EL (cell line): ENCODE results near the gene MAB21L4.
A peak's percentile ranks its signal among the peaks of the same experiment; 100 is the strongest.
"Not testable (repeated sequence)": the region's sequence is repeated elsewhere in the genome, so short reads cannot be mapped to it uniquely, and the experiment has no call there.

ENCODE experiments used
- DNase-seq: peaks from one replicate; pipeline ENCODE4 v3.0.0-alpha.2; 2016

The MAB21L4 gene

DNA sequence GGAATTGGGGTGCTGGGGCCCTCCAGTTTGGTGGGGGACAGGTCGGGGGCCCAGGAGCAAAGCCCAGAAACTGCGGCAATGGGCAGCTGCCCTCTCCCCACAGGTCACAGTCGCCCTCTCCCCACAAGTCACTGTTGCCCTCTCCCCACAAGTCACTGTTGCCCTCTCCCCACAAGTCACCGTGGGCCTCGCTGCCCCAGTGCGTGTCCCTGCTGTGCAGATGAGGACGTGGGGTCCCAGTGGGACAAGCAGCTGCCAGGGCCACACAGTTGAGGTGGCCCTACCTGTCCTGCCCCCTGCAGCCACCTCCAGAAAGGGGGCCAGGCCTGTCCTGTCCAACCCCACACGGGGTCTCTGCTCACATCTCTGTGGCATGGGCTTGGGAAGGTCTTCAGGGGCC lies 40.3 kb downstream of the MAB21L4 start:
- DNase-seq: no peak

DNA sequence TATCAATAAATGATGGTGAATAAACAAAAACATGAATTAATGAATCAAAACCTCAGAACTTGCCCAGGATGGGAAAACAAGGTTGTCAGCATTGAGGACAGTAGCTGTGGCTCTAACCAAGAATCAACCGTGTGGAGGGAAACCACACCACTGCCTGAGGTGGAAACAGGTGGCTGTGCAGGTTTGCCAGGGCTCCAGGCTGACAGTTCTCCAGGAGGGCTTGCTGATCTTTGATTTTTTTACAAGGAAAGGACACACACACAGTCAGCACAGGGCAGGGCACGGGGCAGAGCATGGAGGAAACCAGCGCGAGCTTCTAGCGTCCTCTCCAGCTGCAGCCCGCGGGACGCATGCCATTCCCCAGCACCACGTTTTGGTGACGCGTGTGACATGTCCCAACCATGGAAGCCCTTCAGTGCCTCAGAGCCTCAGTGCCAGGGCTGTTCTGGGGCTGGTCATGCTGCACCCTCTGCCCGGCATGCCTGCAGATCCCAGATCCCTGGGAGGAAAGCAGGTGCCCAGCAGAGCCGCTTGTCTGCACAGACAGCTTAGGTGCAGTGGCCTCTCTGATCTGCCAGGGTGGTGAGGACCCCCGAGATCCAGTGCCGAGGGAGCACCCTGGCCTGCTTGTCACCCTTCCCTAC lies 43.2 kb downstream of the MAB21L4 start:
- no peak for DNase-seq

DNA sequence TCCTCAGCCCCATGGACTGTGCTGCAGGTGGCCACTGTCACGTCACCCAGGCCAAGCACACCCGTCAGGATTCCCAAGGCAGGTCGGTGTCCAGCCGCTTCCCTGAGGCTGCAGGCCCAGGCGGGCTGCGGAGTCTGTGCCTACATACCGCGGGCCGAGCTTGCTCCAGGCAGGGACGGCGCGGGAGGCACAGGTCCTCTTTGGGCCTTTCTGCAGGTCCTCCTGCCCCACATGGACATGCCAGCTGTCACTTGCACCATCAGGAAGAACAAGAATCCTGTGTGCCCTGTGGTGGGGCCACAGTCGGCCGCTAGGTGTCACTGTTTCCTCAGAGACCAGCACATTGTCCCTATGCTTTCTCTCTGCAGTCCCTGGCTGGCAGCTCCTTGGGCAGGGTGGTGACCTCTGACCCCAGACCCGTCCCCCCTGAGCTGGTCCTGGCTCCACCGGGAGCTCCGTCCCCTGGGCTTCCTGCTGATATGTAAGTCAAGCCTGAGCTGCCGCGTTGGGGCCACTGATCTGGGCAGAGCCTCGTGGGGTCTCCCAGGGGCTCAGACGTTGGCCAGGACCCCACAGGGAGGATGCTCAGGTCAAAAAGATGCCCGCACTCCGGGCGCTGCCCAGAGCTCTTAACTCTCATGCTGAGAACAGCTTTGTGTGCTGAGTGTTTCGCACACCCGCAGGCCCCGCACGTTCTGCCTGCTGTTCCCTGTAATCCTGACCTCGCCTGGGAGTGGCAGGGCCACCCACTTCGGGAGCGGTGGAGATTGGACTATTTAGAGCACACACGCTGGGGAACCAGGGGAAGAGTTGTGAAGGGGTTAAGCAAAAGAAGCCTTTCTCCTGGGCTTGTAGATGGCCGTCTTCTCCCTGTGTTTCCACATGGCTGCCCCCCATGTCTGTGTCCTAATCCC lies 44.6 kb downstream of the MAB21L4 start:
- DNase-seq: peak; percentile 68

DNA sequence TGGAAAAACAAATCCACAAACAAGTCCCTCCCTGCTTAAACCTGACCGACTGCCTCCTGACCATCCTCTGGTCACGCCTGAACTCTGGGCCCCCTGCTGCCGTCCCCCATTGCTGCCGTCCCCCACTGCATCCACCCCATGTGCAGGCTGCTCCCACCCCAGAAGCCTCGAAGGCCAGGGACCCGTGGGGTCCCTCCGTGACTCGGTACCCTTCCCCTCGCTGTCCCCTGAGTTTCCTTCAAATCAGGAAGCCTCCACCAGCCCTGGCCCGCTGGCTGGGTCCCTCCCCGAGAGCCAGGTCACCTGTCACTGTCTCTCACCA lies 45.2 kb downstream of the MAB21L4 start:
- no peak for DNase-seq

DNA sequence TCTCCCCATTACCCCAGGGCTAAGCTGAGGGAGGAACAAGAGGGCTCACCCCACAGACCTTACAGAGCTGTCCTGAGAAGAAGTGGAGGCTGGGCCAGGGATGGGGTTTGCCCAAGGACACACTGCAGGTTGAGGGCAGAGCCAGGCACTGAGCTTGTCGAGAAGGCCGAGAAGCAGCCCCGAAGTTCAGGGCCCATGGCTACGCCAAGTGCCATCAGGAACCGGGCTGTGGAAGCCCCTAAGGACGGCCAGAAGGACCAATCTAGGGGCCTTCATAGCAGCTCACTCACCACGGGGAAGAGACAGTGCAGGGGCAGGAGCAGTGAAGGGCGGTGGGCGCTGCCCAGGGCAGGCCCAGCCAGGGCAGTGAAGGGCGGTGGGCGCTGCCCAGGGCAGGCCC lies 45.9 kb downstream of the MAB21L4 start:
- no peak for DNase-seq

DNA sequence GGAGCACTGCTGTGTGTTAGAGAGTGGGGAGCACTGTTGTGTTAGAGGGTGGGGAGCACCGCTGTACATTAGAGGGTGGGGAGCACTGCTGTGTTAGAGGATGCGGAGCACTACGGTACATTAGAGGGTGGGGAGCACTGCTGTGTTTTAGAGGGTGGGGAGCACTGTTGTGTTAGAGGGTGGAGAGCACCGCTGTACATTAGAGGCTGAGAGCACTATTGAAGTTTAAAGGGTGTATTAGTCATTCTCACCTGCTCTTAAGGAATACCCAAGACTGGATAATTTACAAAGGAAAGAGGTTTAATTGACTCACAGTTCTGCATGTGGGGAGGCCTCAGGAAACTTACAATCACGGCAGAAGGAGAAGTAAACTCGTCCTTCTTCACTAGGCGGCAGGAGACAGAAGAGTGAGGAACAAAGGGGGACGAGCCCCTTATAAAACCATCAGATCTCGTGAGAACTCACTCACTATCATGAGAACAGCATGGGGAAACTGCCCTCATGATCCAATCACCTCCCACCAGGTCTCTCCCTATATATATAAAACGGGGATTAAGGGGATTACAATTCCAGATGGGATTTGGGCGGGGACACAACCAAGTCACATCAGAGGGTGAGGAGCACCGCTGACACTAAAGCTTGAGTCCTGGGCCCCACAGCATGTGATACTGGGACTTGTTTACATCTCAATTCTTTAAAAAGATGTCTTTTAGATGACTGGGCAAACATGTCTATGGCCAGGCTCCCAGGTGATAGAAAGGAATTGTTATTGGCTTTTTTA lies 46.9 kb downstream of the MAB21L4 start:
- no peak for DNase-seq

DNA sequence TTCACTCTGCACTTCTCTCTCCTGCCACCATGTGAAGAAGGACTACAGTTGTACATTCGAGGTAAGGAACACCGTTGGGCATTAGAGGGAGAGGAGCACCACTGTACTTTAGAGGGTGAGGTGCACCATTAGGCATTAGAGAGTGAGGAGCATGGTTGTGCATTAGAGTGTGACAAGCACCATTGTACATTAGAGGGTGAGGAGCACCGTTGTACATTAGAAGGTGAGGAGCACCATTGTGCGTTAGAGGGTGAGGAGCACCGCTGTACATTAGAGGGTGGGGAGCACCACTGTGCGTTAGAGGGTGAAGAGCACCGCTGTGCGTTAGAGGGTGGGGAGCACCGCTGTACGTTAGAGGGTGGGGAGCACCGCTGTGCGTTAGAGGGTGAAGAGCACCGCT lies 48.1 kb downstream of the MAB21L4 start:
- no peak for DNase-seq

DNA sequence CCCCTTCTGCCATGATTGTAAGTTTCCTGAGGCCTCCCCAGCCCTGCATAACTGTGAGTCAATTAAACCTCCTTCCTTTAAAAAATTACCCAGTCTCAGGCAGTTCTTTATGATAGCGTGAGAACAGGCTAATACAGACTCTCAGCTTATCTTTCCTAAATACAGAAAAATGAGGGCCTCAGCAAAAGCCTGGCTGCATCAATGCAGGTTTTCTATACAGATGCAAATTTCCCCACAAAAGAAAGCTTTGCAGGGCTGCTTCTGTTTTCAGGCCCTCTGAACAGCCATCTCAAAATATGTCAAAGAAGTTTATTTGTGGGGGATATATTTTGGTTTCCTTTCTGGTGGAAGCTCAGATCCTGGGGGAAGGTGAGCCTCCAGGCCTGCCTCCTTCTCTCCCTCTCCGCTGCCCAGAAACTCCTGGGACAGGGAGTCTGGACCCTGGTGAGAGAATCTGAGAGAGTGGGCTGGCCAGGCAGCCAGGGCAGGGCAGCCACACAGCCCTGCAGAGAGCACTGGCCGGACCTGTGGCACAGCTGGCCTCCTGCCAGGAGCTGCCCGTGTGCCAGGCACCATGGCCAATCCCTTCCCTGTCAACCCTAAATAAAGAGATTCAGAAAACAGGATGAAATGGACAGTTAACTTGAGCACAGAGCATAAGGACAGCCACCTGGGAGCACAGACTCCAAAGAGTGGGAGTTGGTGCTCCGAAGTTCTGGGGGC lies 48.9 kb downstream of the MAB21L4 start:
- DNase-seq: no peak

DNA sequence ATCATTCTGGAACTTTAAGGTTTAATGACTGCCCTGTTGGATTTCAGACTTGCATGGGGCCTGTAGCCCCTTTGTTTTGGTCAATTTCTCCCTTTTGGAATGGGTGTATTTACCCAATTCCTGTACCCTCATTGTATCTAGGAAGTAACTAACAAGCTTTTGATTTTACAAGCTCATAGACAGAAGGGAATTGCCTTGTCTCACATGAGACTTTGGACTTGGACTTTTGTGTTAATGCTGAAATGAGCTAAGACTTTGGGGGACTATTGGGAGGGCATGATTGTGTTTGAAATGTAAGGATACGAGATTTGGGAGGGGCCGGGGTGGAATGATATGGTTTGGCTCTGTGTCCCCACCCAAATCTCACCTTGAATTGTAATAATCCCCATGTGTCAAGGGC lies 49.6 kb downstream of the MAB21L4 start:
- not testable (repeated sequence) for DNase-seq

DNA sequence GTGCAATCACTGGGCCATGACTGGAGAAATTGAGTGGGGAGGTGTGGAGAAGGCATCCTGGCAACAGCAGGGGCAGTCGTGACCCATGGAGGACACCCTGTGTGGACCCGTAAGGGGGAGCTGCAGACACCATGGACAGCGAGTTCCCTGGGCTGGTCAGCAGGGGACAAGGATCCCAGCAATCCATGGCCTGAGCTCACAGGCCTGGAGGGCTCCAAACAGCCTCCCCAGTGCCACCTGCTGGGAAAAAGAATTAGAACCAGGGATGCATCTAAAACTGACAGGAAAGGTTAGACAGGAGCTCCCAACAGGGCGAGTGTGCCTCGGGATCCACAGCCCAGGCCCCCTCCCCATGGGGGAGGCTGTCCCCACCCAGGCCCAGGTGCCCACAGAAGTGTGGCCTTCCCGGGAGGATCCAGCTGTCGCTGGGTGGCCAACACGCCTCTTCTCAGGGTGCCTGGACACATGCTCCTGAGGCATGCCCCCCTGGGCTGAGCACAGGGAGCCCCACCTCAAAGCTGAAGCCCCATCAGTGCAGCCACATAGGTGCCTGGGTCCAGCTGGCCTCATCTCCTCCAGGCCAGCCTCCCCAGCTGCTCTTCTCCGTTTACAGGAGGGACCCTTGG lies 55.4 kb downstream of the MAB21L4 start:
- DNase-seq: peak; percentile 66

DNA sequence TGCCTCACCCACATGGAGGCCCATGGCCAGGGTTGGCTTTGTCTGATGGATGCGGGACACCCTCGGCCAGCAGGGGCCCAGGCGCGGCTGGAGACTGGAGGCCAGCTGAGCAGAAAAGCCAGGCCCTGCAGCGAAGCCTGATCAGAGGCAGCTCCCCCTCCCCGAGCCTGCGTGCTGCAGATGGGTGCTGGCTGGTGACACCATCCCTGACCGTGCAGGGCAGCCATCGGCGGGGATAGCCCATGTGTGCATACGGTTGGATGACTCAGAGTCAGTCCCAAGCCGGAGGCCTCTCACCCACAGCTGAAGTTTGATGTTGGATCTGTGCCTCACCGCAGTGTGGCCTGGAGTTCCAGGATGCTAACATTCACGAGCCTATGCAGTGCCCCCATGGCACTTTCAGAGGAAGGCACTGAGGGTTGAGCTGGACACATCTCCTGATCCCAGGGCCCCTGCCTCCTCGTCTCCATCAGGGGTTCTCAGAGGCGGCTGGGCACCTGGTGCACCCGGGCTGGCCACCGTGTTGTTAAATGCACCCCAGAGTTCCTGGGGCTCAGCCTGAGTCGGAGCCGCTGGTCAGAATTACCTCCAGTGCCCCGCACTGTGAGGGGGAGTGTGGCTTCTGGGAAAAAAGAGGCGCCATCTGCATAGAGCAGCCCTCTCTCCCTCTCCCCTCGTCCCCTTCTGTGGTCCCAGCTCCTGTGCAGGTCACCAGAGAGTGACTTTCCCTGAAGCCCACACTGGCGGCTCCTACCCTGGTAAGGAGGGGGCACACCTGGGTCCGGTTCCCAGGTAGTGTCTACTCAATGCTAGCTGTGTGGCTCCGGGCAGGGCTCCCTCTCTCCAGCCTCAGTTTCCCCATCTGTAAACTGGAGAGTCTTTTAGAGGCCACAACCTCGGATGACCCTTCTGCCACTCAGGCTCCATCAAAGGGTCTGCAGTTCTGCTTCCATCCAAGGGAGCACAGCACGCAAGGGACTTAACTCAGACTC lies 56.5 kb downstream of the MAB21L4 start:
- DNase-seq: peak; percentile 44

DNA sequence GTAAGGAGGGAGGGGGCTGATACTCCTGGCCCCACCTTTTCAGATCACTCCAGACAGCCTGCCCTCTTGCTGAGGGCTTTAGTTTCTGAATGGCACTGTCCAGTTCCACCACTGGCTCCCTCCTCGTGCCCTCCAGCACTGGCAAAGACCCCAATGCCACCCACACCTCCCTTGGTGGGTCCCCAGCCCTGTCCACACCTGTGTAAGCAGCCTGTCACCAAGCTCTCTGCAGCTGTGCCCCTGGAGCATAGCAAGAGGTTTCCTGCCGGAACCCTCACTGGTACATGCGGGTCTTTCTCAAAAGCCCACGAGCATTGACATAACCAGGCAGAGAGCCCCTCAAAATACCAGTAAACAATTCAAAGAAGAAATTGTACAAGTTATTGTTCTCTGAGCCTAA lies 58.3 kb downstream of the MAB21L4 start:
- no peak for DNase-seq

DNA sequence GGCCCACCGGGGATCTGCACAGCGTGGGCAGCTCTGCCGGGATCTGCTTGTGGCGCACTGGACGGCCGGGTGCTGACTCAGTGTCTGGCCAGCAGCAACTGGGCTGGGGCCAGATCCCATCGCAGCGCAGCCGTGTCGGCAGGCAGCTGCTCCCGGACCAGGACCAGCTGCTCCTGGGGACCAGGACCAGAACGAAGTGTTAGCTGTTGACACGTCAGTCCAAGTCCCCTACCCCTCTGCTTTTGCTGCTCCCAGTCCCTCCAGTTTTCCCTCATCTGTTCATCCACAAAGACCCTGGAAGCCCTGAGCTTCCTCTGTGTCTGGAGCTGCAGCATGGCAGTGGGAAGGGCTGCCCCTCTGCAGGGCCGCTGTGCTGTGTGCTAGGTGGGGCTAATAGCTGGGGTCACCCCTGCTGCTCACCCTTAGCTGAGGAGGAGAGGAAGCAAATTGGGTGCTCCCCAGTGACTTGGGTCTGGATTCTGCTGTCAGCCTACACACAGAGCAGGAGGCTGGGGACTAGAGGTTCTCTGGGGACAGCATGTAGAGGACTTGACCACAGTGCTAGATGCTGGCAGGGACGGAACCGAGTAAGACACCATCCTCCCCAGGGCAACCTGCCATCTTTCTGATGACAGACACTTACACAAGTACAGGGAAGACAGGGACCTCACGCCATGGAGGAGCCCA lies 59.0 kb downstream of the MAB21L4 start:
- peak; percentile 35 for DNase-seq
